ENCODE measurements around the gene OIP5. TPM values are rescaled to one million over a fixed set of nuclear protein-coding genes. Genes with fewer than 3 reads are reported as not detected.

The OIP5 gene
- total and polyA plus RNA-seq, 10 of the 15 experiments (the other 5 are each of a cell fraction or from before 2014, with no cell fraction given) = 4.8 to 61.4 (median 22.1) TPM

- TF ChIP-seq, protein P1, sequence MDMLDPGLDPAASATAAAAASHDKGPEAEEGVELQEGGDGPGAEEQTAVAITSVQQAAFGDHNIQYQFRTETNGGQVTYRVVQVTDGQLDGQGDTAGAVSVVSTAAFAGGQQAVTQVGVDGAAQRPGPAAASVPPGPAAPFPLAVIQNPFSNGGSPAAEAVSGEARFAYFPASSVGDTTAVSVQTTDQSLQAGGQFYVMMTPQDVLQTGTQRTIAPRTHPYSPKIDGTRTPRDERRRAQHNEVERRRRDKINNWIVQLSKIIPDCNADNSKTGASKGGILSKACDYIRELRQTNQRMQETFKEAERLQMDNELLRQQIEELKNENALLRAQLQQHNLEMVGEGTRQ (IDR thresholded peaks at IDR 0.05; ENCODE audit: borderline replicate concordance, low read depth, low read length) = peak; percentile 83
- TF ChIP-seq TAF1 (IDR thresholded peaks at IDR 0.05; ENCODE audit: borderline replicate concordance, low read depth, low read length) (peak; percentile 96), EP300 (IDR thresholded peaks at IDR 0.05; ENCODE audit: borderline replicate concordance in 1 of 2, control insufficient read depth in 1 of 2, low read depth in 2 of 2, low read length in 2 of 2) (0 out of 4 replicates have a peak, but pooled peaks of 1 of the 2 experiments have one; percentile 12), RAD51 (IDR thresholded peaks at IDR 0.05) (peak; percentile 99), E2F8 (IDR thresholded peaks at IDR 0.05; ENCODE audit: low read depth, partially characterized antibody) (peak; percentile 82), ZSCAN29 (IDR thresholded peaks at IDR 0.05) (no peak; the same call in 1 of the 2 replicates), REST (IDR thresholded peaks at IDR 0.05; ENCODE audit: low read depth, low read length) (peak; percentile 45; the same call in 1 of the 2 replicates), CHD1 (IDR thresholded peaks at IDR 0.05; ENCODE audit: low read depth, low read length) (no peak), BRCA1 (IDR thresholded peaks at IDR 0.05; ENCODE audit: low read depth, low read length) (no peak), EZH2 (IDR thresholded peaks at IDR 0.05; ENCODE audit: borderline replicate concordance, control insufficient read depth, low read depth, low read length) (no peak), NFIC (IDR thresholded peaks at IDR 0.05; ENCODE audit: low read depth, low read length) (peak; percentile 12; the same call in 1 of the 2 replicates), RCOR1 (conservative IDR thresholded peaks at IDR 0.05; ENCODE audit: low read depth, low read length) (no peak), RBBP5 (conservative IDR thresholded peaks at IDR 0.05) (no peak), ESRRA (IDR thresholded peaks at IDR 0.05; ENCODE audit: low read length) (no peak), CUX1 (IDR thresholded peaks at IDR 0.05; ENCODE audit: insufficient replicate concordance, low read depth, low read length) (no peak)
Measured at GRCh38 chr15:41283653-41284426, 48.6 kb downstream of the OIP5 start (continued).
